Transverse colon (tissue), 4 donors: ENCODE results near the gene SLC35F2.

Source experiments
- CTCF ChIP-seq, 5 experiments: fragments of 200-600 bp in 3 of 5; fragments of 450-650 bp in 2 of 5; sonication (generic) in 3 of 5; IDR thresholded peaks; 1 replicate in 2 of 5; 2 replicates in 3 of 5; pipeline ENCODE4 v1.5.1; 2016 to 2017; ENCODE audit warnings: antibody characterized with exemption in 5 of 5, inconsistent platforms in 3 of 5, mild to moderate bottlenecking in 2 of 5, moderate library complexity in 1 of 5
- POLR2AphosphoS5 ChIP-seq, 3 donors: sonication (generic); formaldehyde crosslinking; IDR thresholded peaks; one replicate each; pipeline ENCODE4 v1.6.1; 2016; ENCODE audit warnings: antibody characterized with exemption in 3 of 3

- TF ChIP-seq CTCF (IDR thresholded peaks at IDR 0.05) (no peak), POLR2AphosphoS5 (IDR thresholded peaks at IDR 0.05) (no peak)
These were observed 106.1 kb downstream of the SLC35F2 start for GRCh38 chr11:107752508-107752907.
